ENCODE data around the gene OAS3.
"Not testable (repeated sequence)": the region's sequence is repeated elsewhere in the genome, so short reads cannot be mapped to it uniquely, and the experiment has no call there.

Gene OAS3

DNA sequence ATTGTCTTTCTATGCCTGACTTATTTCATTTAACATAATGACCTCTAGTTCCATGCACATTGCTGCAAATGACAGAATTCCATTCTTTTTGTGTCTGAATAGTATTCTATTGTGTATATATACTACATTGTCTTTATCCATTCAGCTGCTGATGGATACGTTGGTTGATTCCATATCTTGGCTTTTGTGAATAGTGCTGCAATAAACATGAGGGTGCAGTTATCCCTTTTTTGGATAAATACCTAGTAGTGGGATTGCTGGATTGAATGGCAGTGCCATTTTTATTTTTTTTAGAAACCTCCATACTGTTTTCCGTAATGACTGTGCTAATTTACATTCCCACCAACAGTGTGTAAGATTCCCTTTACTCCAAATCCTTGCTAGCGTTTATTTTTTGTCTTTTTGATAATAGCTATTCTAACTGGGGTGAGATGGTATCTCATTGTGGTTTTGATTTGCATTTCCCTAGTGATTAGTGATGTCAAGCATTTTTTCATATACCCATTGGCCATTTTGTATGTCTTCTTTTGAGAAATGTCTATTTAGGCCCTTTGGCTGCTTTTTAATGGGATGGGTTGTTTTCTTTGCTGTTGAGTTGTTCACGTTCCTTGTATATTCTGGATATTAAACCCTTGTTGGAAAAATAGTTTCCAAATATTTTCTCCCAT is 42.4 kb downstream of the OAS3 start:
- no peak for DNase-seq (ENCODE audit: low read depth, low spot score)

DNA sequence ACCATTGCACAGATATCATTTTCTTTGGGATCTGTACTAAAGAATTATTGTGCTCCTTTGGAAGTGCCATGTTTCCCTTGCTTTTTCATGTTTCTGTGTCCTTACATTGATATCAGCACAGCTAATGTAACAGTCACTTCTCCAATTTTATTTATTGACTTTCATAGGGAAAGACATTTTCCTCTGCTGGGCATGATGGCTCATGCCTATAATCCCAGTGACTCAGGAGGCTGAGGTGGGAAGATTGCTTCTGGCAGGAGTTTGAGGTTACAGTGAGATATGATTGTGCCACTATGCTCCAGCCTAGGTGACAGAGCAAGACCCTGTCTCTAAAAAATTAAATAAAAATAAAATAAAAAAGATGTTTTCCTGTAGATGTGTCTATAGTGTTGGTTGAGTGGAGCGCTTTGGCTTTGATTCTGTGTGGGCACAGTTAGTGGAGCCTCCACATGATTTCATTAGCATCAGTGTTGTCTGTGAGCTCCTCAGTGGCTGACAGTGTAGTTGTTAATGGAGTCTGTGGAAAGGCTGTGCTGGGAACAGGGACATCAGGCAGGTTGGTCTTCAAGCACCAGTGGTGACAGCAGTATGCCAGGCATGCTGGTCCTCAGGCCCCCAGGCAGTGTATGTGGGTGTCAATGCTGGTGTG is 47.5 kb downstream of the OAS3 start:
- DNase-seq (ENCODE audit: low read depth, low spot score), result no peak

DNA sequence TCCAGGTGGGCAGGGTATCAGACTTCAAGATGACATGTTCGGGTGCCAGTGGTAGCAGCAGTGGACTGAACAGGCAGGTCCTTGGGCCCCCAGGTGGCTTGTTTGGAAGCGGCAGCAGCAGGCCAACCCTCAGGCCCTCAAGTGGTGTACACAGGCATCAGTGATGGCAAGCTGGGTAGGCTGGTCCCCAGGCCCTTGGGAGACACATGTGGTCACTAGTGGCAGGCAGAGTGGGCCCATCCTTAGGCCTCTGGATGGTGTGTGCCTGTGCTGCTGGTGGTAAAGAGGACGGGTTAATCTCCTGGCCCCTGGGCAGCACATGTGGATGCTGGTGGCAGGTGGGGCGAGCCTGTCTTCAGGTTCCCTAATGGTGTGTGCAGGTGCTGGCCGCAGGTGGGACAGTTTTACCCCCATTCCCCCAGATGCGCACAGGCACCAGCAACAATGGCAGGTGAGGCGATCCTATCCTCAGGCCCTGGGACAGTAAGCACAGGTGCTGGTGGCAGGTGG is 48.1 kb downstream of the OAS3 start:
- no peak for DNase-seq (ENCODE audit: low read depth, low spot score)

DNA sequence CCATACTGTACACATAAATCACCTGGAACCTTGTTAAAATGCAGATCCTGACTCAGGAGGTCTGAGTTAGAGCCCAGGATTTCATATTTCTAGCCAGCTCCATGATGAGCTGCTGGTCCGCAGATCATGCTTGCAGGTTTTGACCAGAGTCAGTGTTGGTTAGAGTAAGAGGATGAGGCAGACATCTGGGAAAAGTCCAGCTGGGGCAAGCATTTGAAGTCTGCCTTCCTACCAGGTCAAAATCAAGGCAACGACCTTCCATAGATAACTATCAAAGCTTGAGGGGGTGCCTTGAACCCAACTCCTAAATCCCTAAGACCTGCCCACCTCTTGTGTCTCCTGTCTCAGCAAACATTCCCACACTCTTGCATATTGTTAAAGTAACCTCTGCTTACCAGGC is 49.3 kb downstream of the OAS3 start:
- DNase-seq (ENCODE audit: low read depth, low spot score), result no peak

DNA sequence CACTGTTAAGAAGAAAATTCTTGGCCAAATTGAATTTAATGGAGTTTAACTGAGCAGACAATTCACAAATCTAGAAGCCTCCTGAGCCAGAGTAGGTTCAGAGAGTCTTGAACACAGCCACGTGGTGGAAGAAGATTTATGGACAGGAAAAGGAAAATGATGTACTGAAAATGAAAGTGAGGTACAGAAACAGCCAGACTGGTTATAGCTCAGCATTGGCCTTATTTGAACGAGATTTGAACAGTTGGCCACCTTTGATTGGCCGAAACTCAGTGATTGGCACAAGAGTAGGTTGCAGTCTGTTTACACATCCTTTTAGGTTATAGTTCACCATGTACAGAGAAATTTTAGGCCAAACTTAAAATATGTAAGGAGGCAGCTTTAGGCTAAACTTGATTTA is 50.0 kb downstream of the OAS3 start:
- no peak for DNase-seq (ENCODE audit: low read depth, low spot score)

DNA sequence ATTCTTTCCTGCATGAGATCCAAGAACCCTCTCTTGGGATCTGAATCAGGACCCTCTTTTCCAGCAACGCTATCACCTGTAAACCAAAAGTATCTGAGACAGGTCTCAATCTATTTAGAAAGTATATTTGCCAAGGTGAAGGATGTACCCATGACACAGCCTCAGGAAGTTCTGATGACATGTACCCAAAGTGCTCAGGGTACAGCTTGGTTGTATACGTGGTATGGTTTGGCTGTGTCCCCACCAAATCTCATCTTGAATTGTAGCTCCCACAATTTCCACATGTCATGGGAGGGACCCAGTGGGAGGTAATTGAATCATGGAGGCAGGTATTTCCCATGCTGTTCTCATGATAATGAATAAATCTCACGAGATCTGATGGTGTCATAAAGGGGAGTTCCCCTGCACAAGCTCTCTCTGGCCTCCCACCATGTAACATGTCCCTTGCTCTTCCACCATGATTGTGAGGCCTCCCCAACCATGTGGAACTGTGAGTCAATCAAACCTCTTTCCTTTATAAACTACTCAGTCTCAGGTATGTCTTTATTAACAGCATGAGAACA is 50.6 kb downstream of the OAS3 start:
- not testable (repeated sequence) for DNase-seq (ENCODE audit: low read depth, low spot score)

DNA sequence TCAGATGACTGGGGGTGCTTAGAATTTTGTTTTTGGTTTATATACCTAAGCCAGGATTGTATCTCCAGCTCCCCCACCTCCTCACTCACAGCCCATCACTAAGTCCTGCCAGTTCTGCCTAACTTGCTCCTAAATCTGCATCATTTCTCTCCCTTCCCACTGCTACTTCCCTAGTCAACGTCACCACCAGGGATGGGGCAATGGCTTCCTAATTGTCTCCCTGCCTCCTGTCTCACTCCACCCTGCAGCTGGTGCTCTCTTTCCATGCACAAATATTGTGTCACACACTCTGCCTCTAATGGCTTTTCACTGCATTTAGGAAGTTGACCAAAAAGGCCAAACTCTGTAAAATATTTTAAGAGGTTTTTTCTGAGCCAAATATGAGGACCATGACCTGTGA is 51.5 kb downstream of the OAS3 start:
- no peak for DNase-seq (ENCODE audit: low read depth, low spot score)

DNA sequence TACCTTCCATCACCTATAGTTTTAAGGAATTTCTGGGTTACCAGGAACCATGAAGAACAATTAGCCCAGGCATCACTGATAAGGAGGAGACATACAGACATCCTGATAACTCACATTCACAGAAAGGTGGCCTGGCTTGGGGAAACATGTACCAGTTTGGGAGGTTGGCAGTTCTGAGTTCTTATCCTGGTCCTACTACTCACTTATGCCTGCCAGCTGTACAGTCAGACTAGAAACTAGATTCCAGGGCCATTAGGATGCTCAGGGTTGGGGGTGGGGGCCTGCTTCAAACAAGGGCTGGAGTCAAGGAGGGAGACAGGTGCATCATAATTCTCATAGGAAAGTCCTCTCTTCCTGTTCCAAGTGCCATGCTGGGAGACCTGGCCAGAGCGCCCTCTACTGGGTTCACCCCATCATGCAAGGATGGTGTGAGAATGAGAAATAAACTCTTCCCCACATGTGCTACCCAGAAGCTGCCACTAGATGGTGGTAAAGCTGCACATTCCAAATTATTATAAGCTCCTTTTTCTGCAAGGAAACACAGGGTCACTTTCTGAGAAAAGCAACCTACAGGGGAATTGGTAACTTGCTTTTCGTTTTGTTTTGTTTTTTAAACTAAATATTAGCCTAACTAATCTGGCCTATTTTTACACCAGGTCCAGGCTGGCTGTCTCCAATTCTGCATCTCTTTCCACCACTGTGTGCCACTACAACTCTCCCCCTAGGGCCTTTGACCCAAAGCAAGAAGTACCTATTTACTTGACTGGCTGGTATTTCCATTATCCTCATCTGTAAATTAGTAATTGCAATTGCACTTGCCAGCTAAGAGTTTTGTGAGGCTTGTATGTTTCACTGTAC is 54.5 kb downstream of the OAS3 start:
- DNase-seq (ENCODE audit: low read depth, low spot score), result peak; percentile 78

DNA sequence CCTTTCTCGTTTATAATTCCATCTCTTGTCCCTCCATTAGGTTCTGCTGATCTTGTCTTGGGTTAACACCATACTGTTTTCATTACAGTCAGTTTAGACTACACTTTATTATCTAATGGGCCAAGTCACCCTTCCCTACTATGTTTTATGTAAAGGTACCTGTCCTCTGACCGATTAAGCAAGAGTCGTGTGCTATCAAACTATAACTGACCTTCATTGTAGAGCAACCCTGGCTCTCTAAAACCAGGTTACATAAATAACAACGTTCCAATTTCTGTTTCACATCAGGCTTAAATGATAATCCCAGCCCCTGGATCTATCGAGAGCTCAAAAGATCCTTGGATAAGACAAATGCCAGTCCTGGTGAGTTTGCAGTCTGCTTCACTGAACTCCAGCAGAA is 56.7 kb downstream of the OAS3 start:
- DNase-seq (ENCODE audit: low read depth, low spot score), result no peak

DNA sequence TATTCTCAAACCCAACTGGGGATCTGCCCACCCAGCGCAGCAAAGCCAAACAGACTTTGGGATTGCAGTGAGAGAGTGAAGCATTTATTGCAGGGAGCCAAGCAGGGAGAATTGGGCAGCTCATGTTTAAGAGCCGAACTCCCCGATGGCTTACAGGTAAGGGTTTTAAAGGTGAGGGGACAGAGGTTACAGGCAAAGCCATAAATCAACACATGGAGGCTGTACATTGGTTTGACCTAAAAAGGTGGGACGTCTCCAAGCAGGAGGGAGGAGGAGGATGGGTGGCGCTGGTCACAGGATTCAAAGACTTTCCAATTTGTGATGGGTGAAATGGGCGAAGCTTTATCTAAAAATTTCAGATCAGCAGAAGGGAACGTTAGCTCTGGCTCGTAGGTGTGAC is 58.2 kb downstream of the OAS3 start:
- DNase-seq (ENCODE audit: low read depth, low spot score), result no peak

DNA sequence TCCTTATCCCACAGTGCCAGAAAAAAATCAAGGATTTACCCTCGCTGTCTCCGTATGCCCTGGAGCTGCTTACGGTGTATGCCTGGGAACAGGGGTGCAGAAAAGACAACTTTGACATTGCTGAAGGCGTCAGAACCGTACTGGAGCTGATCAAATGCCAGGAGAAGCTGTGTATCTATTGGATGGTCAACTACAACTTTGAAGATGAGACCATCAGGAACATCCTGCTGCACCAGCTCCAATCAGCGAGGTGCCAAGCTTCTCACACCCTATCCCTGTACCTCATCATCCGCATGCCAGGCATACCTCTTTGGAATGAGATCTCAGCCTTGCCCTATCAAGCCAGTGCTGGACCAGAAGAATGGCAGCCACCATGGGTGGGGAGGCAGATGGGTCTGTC is 59.2 kb downstream of the OAS3 start:
- no peak for DNase-seq (ENCODE audit: low read depth, low spot score)

DNA sequence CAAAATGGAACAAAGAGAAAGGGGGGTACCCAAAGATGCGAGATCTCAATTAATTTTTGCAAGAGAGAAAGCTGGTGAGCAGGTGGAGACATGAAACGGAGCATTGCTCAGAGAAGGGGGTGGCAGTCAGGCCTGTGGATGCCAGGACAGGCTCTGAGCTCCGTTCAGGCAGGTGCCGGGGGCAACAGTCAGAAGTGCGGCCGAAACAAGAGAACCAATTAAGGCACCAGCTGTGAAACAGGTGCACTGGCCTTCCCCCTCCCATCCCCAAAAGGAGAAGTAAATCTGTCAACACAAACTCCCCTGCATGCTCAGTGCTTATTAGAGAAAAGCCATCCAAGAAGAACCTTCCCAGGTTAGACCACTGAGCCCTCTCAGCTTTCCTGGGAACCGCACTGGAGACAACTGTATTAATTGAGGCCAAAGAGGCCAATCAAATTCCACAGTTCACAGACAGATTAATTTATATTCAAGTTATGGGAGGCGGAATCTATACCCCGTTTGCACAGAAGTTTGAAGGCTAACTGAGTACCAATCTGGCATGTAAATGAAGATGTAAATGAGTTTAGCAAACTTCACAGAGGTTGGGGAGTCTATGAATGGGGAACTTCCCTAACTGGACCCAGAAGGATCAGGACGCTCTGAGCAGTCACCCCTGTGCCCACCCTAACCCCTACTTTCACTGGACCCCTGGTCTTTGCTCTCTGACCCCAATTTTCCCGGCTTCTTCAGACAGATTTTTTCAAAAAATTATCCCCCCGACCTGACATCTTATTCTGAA is 60.9 kb downstream of the OAS3 start:
- no peak for DNase-seq (ENCODE audit: low read depth, low spot score)

DNA sequence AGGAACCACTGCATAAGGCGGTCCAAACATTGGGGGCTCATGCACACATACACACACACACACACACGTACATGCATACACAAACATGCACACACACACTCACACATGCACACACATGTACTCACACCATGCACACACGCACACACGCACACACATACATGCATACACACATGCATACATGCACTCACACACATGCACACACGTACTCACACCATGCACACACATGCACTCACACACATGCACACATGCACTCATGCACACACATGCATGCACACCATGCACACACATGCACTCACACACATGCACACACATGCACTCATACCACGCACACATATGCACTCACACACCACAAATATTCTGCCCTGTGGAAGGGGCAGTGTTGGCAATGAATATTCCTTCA is 62.2 kb downstream of the OAS3 start:
- DNase-seq (ENCODE audit: low read depth, low spot score), result no peak

DNA sequence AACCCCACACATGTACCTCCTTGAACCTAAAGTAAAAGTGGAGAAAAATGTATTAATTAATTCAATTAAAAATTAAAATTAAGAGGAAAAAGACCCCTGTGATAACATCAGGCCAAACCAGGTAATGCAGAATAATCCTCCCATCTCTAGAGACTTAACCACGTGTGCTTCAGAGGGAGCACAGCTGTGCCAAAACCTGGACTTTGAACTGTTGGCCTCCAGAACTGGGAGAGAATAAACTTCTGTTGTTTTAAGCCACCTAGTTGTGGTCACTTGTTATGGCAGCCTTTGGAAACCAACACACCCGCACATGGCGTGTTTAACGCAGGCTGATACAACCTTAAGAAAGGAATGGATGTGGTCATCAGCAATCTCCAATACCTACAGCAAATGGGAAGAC is 63.9 kb downstream of the OAS3 start:
- no peak for DNase-seq (ENCODE audit: low read depth, low spot score)

DNA sequence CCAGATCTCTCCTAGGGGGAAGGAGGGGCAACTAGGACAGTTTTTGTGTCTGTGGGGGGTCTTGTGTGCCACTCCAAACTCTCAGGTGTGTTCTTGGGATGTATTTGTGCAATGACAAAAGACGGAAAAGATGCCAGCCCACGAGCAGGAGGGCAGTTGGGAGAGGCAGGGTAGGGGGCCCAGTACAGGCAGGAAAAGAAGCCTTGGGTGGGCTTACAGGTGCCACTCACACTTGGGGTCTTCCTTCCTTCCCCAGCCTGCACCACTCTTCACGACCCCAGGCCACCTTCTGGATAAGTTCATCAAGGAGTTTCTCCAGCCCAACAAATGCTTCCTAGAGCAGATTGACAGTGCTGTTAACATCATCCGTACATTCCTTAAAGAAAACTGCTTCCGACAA is 64.4 kb downstream of the OAS3 start:
- no peak for DNase-seq (ENCODE audit: low read depth, low spot score)

DNA sequence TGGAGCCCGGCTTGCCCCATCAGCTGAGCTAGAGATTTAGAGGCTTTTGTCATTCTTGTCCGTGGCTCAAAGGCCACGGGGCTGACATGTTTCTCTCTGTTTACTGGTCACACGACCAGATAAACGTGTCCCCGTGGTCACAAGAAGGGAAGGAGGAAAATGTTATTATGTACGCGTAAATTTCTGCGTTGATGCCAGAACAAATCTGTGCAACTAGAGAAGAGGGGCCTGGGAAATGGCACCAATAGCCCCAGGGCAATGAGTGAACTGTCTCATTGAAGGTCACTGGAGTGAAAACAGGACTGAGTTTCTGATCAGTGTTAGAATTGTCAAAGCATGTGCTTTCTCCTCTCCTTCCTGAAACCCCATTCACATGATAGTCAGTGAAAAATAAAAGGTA is 65.4 kb downstream of the OAS3 start:
- DNase-seq (ENCODE audit: low read depth, low spot score), result no peak

DNA sequence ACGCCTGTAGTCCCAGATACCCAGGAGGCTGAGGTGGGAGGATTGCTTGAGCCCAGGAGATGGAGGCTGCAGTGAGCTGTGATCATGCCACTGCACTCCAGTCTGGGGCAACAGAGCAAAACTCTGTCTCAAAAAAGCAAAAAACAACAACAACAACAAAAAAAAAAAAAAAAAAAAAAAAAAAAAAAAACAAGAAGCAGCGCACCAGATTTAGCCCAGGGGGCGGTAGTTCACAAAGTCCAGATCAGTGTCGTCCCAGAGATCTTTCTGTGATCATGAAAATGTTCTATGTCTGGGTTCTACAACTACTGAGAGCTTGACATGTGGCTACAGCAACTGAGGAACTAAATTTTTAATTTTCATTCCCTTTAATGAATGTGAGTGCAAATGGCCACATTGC is 67.5 kb downstream of the OAS3 start:
- peak; percentile 11 for DNase-seq (ENCODE audit: low read depth, low spot score)

DNA sequence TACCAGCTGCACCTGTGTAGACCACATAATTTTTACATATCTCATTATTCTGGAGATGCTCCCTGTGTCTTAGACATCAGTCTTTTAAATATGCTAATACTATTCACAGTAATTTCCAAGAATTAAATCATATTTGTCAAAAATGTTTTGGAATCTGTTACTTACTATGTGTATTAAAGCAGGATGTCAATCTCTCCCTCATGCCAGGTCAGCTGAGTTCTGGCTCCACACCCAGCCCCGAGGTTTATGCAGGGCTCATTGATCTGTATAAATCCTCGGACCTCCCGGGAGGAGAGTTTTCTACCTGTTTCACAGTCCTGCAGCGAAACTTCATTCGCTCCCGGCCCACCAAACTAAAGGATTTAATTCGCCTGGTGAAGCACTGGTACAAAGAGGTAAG is 67.9 kb downstream of the OAS3 start:
- DNase-seq (ENCODE audit: low read depth, low spot score), result no peak

DNA sequence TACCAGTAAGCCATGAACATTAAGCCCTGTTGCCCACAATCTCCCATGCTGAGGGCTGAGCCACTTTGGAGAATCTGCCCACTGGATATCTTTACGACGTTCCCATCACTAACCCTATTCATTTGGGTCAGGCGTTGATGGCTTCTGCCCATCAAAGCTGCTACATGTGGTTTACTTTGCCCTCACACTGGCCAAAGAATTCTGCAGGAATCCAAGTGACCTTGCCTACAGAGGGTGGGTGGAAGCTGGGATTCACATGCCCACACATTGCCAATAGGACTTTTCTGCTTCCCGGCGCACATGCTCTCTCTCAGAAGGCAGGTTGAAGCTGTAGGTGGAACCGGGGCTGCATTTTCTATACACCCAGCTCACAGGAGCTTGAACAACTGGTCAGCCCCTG is 68.4 kb downstream of the OAS3 start:
- DNase-seq (ENCODE audit: low read depth, low spot score), result peak; percentile 64

DNA sequence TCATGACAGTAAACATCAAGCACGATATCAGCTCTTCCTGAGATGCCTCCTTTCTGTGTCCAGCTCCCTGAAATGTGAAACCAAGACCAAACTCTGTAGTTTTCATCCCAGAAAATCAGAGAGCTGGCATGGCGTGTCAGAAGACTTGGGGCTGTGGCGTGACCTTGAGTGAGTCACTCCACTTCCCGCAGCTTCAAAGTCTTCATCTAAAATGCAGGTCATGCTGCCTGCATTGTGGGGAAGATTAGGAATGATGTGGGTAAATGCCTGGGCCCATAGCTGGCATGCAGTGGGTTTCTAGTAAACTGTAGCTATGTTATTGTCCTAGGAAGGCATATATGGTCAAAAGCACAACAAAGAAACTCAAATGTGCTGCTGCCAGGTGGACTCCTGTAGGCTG is 68.9 kb downstream of the OAS3 start:
- DNase-seq (ENCODE audit: low read depth, low spot score), result peak; percentile 96

DNA sequence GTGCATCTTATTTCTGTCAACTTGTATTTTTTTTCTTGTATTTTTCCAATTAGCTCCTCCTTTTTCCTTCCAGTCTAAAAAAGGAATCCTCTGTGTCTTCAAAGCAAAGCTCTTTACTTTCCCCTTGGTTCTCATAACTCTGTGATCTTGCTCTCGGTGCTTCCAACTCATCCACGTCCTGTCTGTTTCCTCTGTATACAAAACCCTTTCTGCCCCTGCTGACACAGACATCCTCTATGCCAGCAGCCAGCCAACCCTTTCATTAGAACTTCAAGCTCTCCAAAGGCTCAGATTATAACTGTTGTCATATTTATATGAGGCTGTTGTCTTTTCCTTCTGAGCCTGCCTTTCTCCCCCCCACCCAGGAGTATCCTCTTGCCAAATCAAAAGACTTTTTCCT is 72.4 kb downstream of the OAS3 start:
- DNase-seq (ENCODE audit: low read depth, low spot score), result no peak

DNA sequence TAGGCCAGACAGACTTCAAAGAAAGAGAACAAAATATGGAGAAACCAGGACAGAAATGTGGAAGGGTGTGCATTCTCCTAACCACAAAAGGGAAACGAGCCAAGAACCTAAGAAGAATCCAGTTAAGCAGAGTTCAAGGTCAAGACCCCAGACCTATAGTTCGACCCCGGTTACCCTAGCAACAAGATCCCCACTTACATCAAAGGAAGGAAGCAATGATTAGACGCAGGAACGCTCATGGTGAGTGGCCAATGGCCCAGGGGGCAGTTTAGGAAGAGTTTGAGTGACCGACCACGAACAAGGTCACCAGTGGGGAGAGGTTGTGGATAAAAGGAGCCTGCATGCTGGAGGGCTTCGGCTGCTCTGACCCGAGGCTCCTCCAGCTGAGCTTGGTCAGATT is 76.3 kb downstream of the OAS3 start:
- DNase-seq (ENCODE audit: low read depth, low spot score), result no peak

Measured in astrocyte of the hippocampus (primary cell).